T-helper 2 cell treated with Interferon-gamma antibody and Interleukin-4, amounts not matched to agents 5 μg/mL and 100 μg/mL, for 36 hours (primary cell): ENCODE data around the gene PSMB2.

Experiments used
- DNase-seq: peaks from one replicate; pipeline ENCODE4 v3.0.0; 2021; ENCODE audit warnings: low spot score
- H3K27ac Mint-ChIP-seq: one replicate; pipeline ENCODE4 v1.8.0; 2021; ENCODE audit warnings: mild to moderate bottlenecking, mixed read lengths
- H3K27me3 Mint-ChIP-seq: one replicate; pipeline ENCODE4 v1.8.0; 2021; ENCODE audit warnings: low read depth, mixed read lengths
- H3K36me3 Mint-ChIP-seq: one replicate; pipeline ENCODE4 v1.8.0; 2021; ENCODE audit warnings: low read depth, mixed read lengths
- H3K4me1 Mint-ChIP-seq: one replicate; pipeline ENCODE4 v1.8.0; 2021; ENCODE audit warnings: low read depth, mixed read lengths
- H3K4me3 Mint-ChIP-seq: one replicate; pipeline ENCODE4 v1.8.0; 2022; ENCODE audit warnings: mild to moderate bottlenecking, moderate library complexity, mixed read lengths
- H3K9me3 Mint-ChIP-seq: one replicate; pipeline ENCODE4 v1.8.0; 2021; ENCODE audit warnings: mixed read lengths

Gene PSMB2

GRCh38 chr1:35660581-35661473 is 19.5 kb upstream of the PSMB2 start:
- H3K4me3 Mint-ChIP-seq = no peak overlapping the region
- no peaks in the 10 kb centered on the region for H3K36me3 Mint-ChIP-seq
- H3K27me3 Mint-ChIP-seq = peaks cover 3% of the 10 kb centered on the region
- H3K27ac Mint-ChIP-seq = no peak overlapping the region
- no peaks in the 10 kb centered on the region for H3K4me1 Mint-ChIP-seq
- no peaks in the 10 kb centered on the region for H3K9me3 Mint-ChIP-seq
- no peak for DNase-seq

- DNase-seq = no peak
- no peak overlapping the region for H3K27ac Mint-ChIP-seq
- no peak overlapping the region for H3K4me3 Mint-ChIP-seq
- no peaks in the 10 kb centered on the region for H3K9me3 Mint-ChIP-seq
- no peaks in the 10 kb centered on the region for H3K36me3 Mint-ChIP-seq
- H3K27me3 Mint-ChIP-seq = peaks cover 7% of the 10 kb centered on the region
- H3K4me1 Mint-ChIP-seq = no peaks in the 10 kb centered on the region
These were observed 18.3 kb upstream of the PSMB2 start for GRCh38 chr1:35659589-35659988.

- no peak for DNase-seq
- H3K27ac Mint-ChIP-seq = no peak overlapping the region
- peaks cover 10% of the 10 kb centered on the region for H3K27me3 Mint-ChIP-seq
- no peaks in the 10 kb centered on the region for H3K4me1 Mint-ChIP-seq
- H3K36me3 Mint-ChIP-seq = no peaks in the 10 kb centered on the region
- H3K9me3 Mint-ChIP-seq = no peaks in the 10 kb centered on the region
- no peak overlapping the region for H3K4me3 Mint-ChIP-seq
These were observed 16.5 kb upstream of the PSMB2 start for GRCh38 chr1:35657851-35658250.

- no peak overlapping the region for H3K27ac Mint-ChIP-seq
- H3K4me3 Mint-ChIP-seq = no peak overlapping the region
- H3K4me1 Mint-ChIP-seq = no peaks in the 10 kb centered on the region
- no peaks in the 10 kb centered on the region for H3K9me3 Mint-ChIP-seq
- H3K27me3 Mint-ChIP-seq = peaks cover 12% of the 10 kb centered on the region
- no peaks in the 10 kb centered on the region for H3K36me3 Mint-ChIP-seq
- DNase-seq = no peak
These were observed 15.5 kb upstream of the PSMB2 start for GRCh38 chr1:35656863-35657232.

GRCh38 chr1:35656148-35656862 is 15.0 kb upstream of the PSMB2 start:
- peaks cover 12% of the 10 kb centered on the region for H3K27me3 Mint-ChIP-seq
- H3K9me3 Mint-ChIP-seq = no peaks in the 10 kb centered on the region
- DNase-seq = no peak
- H3K4me3 Mint-ChIP-seq = no peak overlapping the region
- H3K4me1 Mint-ChIP-seq = no peaks in the 10 kb centered on the region
- H3K27ac Mint-ChIP-seq = no peak overlapping the region
- no peaks in the 10 kb centered on the region for H3K36me3 Mint-ChIP-seq

GRCh38 chr1:35655196-35655595 is 13.9 kb upstream of the PSMB2 start:
- H3K27ac Mint-ChIP-seq = no peak overlapping the region
- H3K9me3 Mint-ChIP-seq = no peaks in the 10 kb centered on the region
- no peak for DNase-seq
- peaks cover 13% of the 10 kb centered on the region for H3K27me3 Mint-ChIP-seq
- H3K4me1 Mint-ChIP-seq = no peaks in the 10 kb centered on the region
- no peak overlapping the region for H3K4me3 Mint-ChIP-seq
- no peaks in the 10 kb centered on the region for H3K36me3 Mint-ChIP-seq

GRCh38 chr1:35650416-35650815 is 9.1 kb upstream of the PSMB2 start:
- Mint-ChIP-seq H3K9me3 (no peaks in the 10 kb centered on the region), H3K27me3 (peaks cover 43% of the 10 kb centered on the region)

GRCh38 chr1:35646043-35646442 is 4.7 kb upstream of the PSMB2 start:
- no peak overlapping the region for H3K4me3 Mint-ChIP-seq
- H3K4me1 Mint-ChIP-seq = peaks cover 8% of the 10 kb centered on the region
- H3K36me3 Mint-ChIP-seq = peaks cover 4% of the 10 kb centered on the region
- DNase-seq = no peak
- H3K9me3 Mint-ChIP-seq = no peaks in the 10 kb centered on the region
- no peak overlapping the region for H3K27ac Mint-ChIP-seq
- peaks cover 56% of the 10 kb centered on the region for H3K27me3 Mint-ChIP-seq

More at GRCh38 chr1:35650416-35650815, 9.1 kb upstream of the PSMB2 start:
- H3K4me1 Mint-ChIP-seq = peaks cover 2% of the 10 kb centered on the region
- H3K36me3 Mint-ChIP-seq = no peaks in the 10 kb centered on the region
- H3K4me3 Mint-ChIP-seq = no peak overlapping the region
- H3K27ac Mint-ChIP-seq = no peak overlapping the region
- no peak for DNase-seq

GRCh38 chr1:35644204-35644603 is 2.9 kb upstream of the PSMB2 start:
- Mint-ChIP-seq H3K36me3 (peaks cover 7% of the 10 kb centered on the region), H3K27ac (no peak overlapping the region), H3K4me3 (no peak overlapping the region), H3K27me3 (peaks cover 45% of the 10 kb centered on the region), H3K4me1 (peaks cover 17% of the 10 kb centered on the region), H3K9me3 (no peaks in the 10 kb centered on the region)
- DNase-seq = no peak

GRCh38 chr1:35642471-35642955 is 1.2 kb upstream of the PSMB2 start:
- Mint-ChIP-seq H3K36me3 (peaks cover 13% of the 10 kb centered on the region), H3K27me3 (peaks cover 39% of the 10 kb centered on the region), H3K4me1 (peaks cover 28% of the 10 kb centered on the region), H3K9me3 (no peaks in the 10 kb centered on the region), H3K27ac (peak overlapping the region; percentile 99), H3K4me3 (peak overlapping the region; percentile 98)
- DNase-seq = no peak

GRCh38 chr1:35640380-35641232 is 720 bp downstream of the PSMB2 start:
- no peaks in the 10 kb centered on the region for H3K9me3 Mint-ChIP-seq
- H3K27me3 Mint-ChIP-seq = peaks cover 24% of the 10 kb centered on the region
- no peak for DNase-seq
- peak overlapping the region; percentile 98 for H3K4me3 Mint-ChIP-seq
- peaks cover 21% of the 10 kb centered on the region for H3K36me3 Mint-ChIP-seq
- H3K4me1 Mint-ChIP-seq = peaks cover 38% of the 10 kb centered on the region
- peak overlapping the region; percentile 99 for H3K27ac Mint-ChIP-seq

GRCh38 chr1:35637401-35637809 is 3.9 kb downstream of the PSMB2 start:
- Mint-ChIP-seq H3K36me3 (peaks cover 36% of the 10 kb centered on the region), H3K4me1 (peaks cover 42% of the 10 kb centered on the region), H3K27ac (peak overlapping the region; percentile 94), H3K9me3 (no peaks in the 10 kb centered on the region), H3K4me3 (peak overlapping the region; percentile 86), H3K27me3 (peaks cover 2% of the 10 kb centered on the region)
- DNase-seq = no peak

- DNase-seq = no peak
These were observed 7.8 kb downstream of the PSMB2 start for GRCh38 chr1:35633547-35633946.

More at GRCh38 chr1:35633547-35633946, 7.8 kb downstream of the PSMB2 start:
- Mint-ChIP-seq H3K27me3 (no peaks in the 10 kb centered on the region), H3K4me3 (no peak overlapping the region), H3K9me3 (no peaks in the 10 kb centered on the region), H3K36me3 (peaks cover 54% of the 10 kb centered on the region), H3K27ac (no peak overlapping the region), H3K4me1 (peaks cover 28% of the 10 kb centered on the region)
